Endodermal cell (in vitro differentiated cells): ENCODE results near the gene FAF1. TPM values are rescaled to one million over a fixed set of nuclear protein-coding genes. Genes with fewer than 3 reads are reported as not detected.

Experiments
- DNase-seq: peaks from one replicate; pipeline ENCODE4 v3.0.0-alpha.2; 2017
- H3K27ac ChIP-seq: 2 replicates; pipeline ENCODE4 v1.5.1; 2013; ENCODE audit warnings: mild to moderate bottlenecking, low read depth, low read length, moderate library complexity
- H3K27me3 ChIP-seq: 2 replicates; pipeline ENCODE4 v1.6.1; 2013; ENCODE audit warnings: mild to moderate bottlenecking, low read length, moderate library complexity; ENCODE audit not compliant: insufficient read depth, control insufficient read depth, poor library complexity, severe bottlenecking
- H3K36me3 ChIP-seq: 2 replicates; pipeline ENCODE4 v1.7.0; 2013; ENCODE audit warnings: mild to moderate bottlenecking, low read length, moderate library complexity; ENCODE audit not compliant: control insufficient read depth, insufficient read depth
- H3K4me1 ChIP-seq: one replicate; pipeline ENCODE4 v1.7.0; 2013; ENCODE audit warnings: low read length; ENCODE audit not compliant: control insufficient read depth, insufficient read depth
- H3K4me3 ChIP-seq: 2 replicates; pipeline ENCODE4 v1.5.1; 2013; ENCODE audit warnings: mild to moderate bottlenecking, low read length, moderate library complexity
- H3K9ac ChIP-seq: 2 replicates; pipeline ENCODE4 v1.6.1; 2013; ENCODE audit warnings: mild to moderate bottlenecking, low read length, moderate library complexity; ENCODE audit not compliant: poor library complexity, severe bottlenecking; ENCODE audit errors: extremely low read depth
- H3K9me3 ChIP-seq: 2 replicates; pipeline ENCODE4 v1.6.1; 2013; ENCODE audit warnings: mild to moderate bottlenecking, low read length, moderate library complexity; ENCODE audit not compliant: control insufficient read depth
- H3K27ac Mint-ChIP-seq: 2 replicates; pipeline ENCODE4 v1.8.0; 2020; ENCODE audit warnings: mixed read lengths
- H3K27me3 Mint-ChIP-seq: 2 replicates; pipeline ENCODE4 v1.8.0; 2021; ENCODE audit warnings: mild to moderate bottlenecking, mixed read lengths; ENCODE audit not compliant: insufficient read depth
- H3K36me3 Mint-ChIP-seq: 2 replicates; pipeline ENCODE4 v1.8.0; 2020; ENCODE audit warnings: low read depth, mixed read lengths
- H3K4me1 Mint-ChIP-seq: 2 replicates; pipeline ENCODE4 v1.8.0; 2020; ENCODE audit warnings: mixed read lengths
- H3K4me3 Mint-ChIP-seq: 2 replicates; pipeline ENCODE4 v1.8.0; 2020; ENCODE audit warnings: mild to moderate bottlenecking, moderate library complexity, mixed read lengths
- H3K9me3 Mint-ChIP-seq: 2 replicates; pipeline ENCODE4 v1.8.0; 2020; ENCODE audit warnings: mild to moderate bottlenecking, mixed read lengths
- WGBS, 2 experiments: methylation state at CpG; one replicate each; pipeline versions ENCODE4 v1.1.5 to v1.1.7; 2013; ENCODE audit warnings: missing lambda C conversion rate in 2 of 2, mixed read lengths in 1 of 2; ENCODE audit not compliant: insufficient coverage in 1 of 2, insufficient read length in 1 of 2; 5-methylcytosine and 5-hydroxymethylcytosine counted together
- total RNA-seq, 2 donors: library from RNA; stranded (reverse); fragmentation: NEBNext Ultra II Directional in 1 of 2; extraction: Animal tissue kit (Norgen Biotek cat#: 25700) in 1 of 2; gene quantifications; 2 replicates in 1 of 2; 3 replicates in 1 of 2; pipeline ENCODE4 v1.2.1, GENCODE V29; 2021
- TF ChIP-seq, protein P1 (sequence below): fragments of 200-600 bp; sonication (generic); conservative IDR thresholded peaks from 2 replicates; pipeline ENCODE4 v1.5.0; 2021; ENCODE audit warnings: antibody characterized with exemption, mild to moderate bottlenecking

The FAF1 gene
- total RNA-seq, 2 donors from 2014 or later, result 76.4 to 94.4 TPM

DNA sequence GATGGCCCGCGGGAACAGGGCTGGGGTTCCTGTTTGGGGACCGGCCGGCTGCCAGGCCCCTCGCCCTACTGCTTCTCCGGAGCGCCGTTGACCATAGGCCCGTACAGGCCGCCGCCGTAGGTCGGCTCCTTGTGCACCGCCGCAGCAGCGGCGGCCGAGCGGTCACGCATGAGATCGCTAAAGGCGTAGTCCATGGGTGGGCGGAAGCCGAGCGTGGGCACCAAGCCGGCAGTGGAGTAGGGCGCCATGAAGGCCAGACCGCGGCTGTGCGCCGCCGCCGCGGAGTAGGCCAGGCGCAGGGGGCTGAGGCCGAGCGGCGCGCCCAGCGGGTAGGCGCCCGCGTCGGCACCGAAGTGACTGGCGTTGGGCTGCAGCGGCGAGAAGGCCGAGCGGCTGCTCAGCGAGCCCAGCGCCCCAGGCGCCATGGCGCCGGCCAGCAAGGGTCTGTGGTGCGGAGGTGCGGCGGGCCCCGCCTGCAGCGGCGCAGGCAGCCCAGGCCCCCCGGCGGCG, 541.4 kb downstream of the FAF1 start:
- Histone ChIP-seq H3K27me3 (peaks cover 100% of the 10 kb centered on the region), H3K9ac (no peak overlapping the region), H3K9me3 (no peaks in the 10 kb centered on the region), H3K4me1 (no peaks in the 10 kb centered on the region), H3K36me3 (no peaks in the 10 kb centered on the region), H3K4me3 (no peak overlapping the region), H3K27ac (no peak overlapping the region)
- Mint-ChIP-seq H3K9me3 (peaks cover under 1% of the 10 kb centered on the region), H3K4me3 (peak overlapping the region; percentile 48), H3K36me3 (no peaks in the 10 kb centered on the region), H3K4me1 (peaks cover 23% of the 10 kb centered on the region), H3K27me3 (peaks cover 95% of the 10 kb centered on the region), H3K27ac (no peak overlapping the region)
- 0 to 3% methylated on average over 21 to 64 of the region's 64 CpGs for WGBS, 2 experiments
- peak; percentile 75 for DNase-seq
- TF ChIP-seq, protein P1, sequence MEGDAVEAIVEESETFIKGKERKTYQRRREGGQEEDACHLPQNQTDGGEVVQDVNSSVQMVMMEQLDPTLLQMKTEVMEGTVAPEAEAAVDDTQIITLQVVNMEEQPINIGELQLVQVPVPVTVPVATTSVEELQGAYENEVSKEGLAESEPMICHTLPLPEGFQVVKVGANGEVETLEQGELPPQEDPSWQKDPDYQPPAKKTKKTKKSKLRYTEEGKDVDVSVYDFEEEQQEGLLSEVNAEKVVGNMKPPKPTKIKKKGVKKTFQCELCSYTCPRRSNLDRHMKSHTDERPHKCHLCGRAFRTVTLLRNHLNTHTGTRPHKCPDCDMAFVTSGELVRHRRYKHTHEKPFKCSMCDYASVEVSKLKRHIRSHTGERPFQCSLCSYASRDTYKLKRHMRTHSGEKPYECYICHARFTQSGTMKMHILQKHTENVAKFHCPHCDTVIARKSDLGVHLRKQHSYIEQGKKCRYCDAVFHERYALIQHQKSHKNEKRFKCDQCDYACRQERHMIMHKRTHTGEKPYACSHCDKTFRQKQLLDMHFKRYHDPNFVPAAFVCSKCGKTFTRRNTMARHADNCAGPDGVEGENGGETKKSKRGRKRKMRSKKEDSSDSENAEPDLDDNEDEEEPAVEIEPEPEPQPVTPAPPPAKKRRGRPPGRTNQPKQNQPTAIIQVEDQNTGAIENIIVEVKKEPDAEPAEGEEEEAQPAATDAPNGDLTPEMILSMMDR, result no peak

DNA sequence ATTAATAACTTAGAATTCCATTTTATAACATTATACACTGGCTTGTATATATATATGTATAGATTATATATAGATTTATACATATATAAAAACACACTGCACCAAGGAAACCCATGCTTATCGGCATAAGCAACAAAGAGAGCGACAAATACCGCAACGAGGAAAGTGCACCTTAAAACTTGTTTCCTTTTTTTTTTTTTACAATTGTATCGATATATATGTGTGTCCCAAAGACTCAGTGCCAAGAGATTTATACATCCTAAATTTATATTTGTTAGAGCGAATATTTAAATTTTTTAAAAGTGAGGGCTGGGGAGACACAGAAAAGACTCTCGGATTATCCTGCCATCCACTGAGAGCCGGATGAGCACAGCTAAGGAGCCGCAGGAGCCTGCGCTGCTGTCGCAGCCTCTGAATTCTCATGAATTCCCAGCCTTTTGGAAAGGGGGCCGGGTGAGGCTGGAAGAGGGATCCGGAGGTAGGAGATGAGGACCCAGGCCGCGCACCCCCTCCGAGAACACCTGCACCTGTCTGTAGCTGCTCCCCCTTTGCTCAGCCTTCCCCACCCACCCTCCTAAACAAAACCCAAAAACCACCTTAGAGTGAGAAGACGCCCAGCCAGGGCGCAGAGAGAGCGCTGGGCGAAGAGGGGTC, 542.0 kb downstream of the FAF1 start:
- Histone ChIP-seq H3K36me3 (no peaks in the 10 kb centered on the region), H3K27ac (no peak overlapping the region), H3K9ac (no peak overlapping the region), H3K9me3 (peaks cover under 1% of the 10 kb centered on the region), H3K4me3 (no peak overlapping the region), H3K4me1 (no peaks in the 10 kb centered on the region), H3K27me3 (peaks cover 100% of the 10 kb centered on the region)
- Mint-ChIP-seq H3K4me3 (peak overlapping the region; percentile 48), H3K36me3 (peaks cover under 1% of the 10 kb centered on the region), H3K4me1 (peaks cover 20% of the 10 kb centered on the region), H3K27ac (no peak overlapping the region), H3K27me3 (peaks cover 95% of the 10 kb centered on the region), H3K9me3 (peaks cover 5% of the 10 kb centered on the region)
- TF ChIP-seq, protein P1, result no peak
- no peak for DNase-seq
- WGBS, 2 experiments, result 0 to 11% methylated on average over 1 to 19 of the region's 20 CpGs

DNA sequence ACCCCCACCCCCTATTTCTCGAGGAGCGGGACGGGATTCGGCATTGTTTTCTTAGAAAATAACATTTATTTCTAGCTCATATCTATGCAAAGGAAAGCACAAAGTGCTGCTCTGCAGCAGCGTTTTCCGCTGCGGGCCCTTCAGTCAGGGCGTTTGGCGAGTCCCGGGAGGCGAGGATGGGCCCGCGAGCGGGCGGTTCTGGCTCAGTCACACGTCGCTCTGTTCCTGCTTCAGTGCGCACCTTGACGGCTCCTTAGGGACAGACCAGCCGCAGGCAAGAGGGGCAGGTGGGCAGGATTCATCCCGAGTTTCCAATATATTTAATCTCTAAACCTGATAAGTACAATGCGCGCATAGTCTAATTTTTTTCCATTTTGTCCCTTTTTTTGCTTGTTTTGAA, 542.6 kb downstream of the FAF1 start:
- Histone ChIP-seq H3K4me1 (no peaks in the 10 kb centered on the region), H3K4me3 (peak overlapping the region; percentile 71), H3K9me3 (peaks cover 6% of the 10 kb centered on the region), H3K27ac (no peak overlapping the region), H3K9ac (no peak overlapping the region), H3K27me3 (peaks cover 100% of the 10 kb centered on the region), H3K36me3 (no peaks in the 10 kb centered on the region)
- Mint-ChIP-seq H3K4me1 (peaks cover 15% of the 10 kb centered on the region), H3K36me3 (peaks cover 3% of the 10 kb centered on the region), H3K4me3 (peak overlapping the region; percentile 46), H3K27ac (no peak overlapping the region), H3K27me3 (peaks cover 95% of the 10 kb centered on the region), H3K9me3 (peaks cover 8% of the 10 kb centered on the region)
- WGBS, 2 experiments, result 5 to 7% methylated on average over 8 to 23 of the region's 23 CpGs
- peak; percentile 70 for DNase-seq
- TF ChIP-seq, protein P1, result no peak
